ENCODE measurements around the gene CYP26A1.
A peak's percentile ranks its signal among the peaks of the same experiment; 100 is the strongest.

Gene CYP26A1

DNA sequence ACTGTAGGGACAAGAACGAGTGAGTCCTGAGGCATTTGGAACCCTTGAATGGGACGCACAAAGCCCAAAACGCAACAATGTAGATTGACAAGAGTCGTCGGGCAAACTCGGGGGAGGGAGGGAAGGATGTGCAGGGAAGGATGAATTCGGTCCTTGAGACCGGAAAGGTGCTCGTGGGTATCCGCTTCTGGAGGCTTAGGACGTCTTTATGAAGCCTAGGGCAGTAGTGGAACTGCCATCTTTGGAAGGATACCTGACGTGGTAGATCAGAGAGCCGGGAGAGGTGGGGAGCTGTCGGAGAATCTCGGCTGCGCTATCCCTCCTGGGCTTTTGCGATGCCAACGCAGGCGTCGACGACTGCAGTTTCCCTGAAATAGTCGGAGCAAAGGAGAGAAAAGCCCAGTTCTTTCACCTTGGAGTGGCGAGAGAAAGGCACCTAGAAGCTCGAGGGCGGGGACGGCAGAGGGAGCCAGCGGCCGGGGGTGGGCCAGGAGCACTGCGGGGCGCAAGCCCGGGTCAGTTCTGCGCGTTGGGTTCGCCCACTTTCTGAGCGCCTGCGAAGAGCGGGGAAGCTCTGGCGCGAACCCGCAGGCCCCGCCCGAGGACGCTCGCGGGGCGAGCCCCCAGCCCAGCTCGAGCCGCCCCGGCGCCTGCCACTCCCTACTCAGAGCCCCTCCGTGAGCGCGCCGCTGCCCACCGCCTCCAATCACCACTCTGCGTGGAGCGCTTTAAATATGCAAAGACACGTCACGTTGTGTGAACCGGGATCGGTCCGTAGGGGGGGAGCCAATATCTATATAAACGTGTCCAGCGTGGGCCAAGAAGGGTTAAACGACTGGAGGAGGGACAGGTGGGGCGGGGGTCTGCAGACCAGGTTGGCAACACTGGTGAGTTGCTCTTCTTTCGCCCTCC is 13.5 kb upstream of the CYP26A1 start, which contains the start of gene CYP26C1:
TSS of gene CYP26C1 (plus strand) at position 824 of the 912 bp plus-strand sequence. CDS start 466 bp downstream, outside the sequence.
- H3K9me3 ChIP-seq = no peaks in the 10 kb centered on the region
- no peak for DNase-seq
- H3K36me3 ChIP-seq = no peaks in the 10 kb centered on the region
- no peaks in the 10 kb centered on the region for H3K4me1 ChIP-seq
- H3K4me3 ChIP-seq (ENCODE audit: low read depth, low read length) = no peak within 1 kb of the TSS
- H3K27me3 ChIP-seq = peaks cover 3% of the 10 kb centered on the region
- TF ChIP-seq, protein P1, sequence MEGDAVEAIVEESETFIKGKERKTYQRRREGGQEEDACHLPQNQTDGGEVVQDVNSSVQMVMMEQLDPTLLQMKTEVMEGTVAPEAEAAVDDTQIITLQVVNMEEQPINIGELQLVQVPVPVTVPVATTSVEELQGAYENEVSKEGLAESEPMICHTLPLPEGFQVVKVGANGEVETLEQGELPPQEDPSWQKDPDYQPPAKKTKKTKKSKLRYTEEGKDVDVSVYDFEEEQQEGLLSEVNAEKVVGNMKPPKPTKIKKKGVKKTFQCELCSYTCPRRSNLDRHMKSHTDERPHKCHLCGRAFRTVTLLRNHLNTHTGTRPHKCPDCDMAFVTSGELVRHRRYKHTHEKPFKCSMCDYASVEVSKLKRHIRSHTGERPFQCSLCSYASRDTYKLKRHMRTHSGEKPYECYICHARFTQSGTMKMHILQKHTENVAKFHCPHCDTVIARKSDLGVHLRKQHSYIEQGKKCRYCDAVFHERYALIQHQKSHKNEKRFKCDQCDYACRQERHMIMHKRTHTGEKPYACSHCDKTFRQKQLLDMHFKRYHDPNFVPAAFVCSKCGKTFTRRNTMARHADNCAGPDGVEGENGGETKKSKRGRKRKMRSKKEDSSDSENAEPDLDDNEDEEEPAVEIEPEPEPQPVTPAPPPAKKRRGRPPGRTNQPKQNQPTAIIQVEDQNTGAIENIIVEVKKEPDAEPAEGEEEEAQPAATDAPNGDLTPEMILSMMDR (IDR thresholded peaks at IDR 0.05; ENCODE audit: low read depth, low read length) = no peak

DNA sequence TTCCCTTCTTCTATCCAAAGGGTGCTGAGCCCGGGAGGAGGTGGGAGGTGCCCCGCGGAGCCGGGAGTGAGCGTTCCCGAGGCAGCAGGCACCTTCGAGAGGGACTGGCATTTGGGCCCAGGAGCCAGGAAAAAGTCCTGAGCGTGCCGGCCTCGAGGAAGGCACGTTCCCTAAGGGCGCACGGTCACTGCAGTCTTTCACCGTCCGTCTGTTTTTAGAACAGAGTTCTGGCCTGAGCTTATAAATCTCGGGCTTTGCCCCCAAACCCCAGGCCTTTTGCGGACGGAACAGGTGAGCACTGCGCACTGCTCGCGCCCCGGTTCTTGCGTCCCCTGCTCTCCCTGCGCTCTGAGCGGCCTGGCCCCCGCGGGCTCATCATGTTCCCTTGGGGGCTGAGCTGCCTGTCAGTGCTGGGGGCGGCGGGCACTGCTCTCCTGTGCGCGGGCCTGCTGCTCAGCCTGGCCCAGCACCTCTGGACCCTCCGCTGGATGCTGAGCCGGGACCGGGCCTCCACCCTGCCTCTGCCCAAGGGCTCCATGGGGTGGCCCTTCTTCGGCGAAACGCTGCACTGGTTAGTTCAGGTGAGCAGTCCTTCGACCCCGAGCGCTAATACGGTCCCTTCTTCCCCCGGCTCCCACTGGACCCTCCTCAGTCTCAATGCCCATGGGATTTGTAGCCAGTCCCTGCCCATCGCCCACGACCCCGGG is 12.7 kb upstream of the CYP26A1 start:
- H3K36me3 ChIP-seq = no peaks in the 10 kb centered on the region
- no peaks in the 10 kb centered on the region for H3K9me3 ChIP-seq
- no peak overlapping the region for H3K4me3 ChIP-seq (ENCODE audit: low read depth, low read length)
- DNase-seq = no peak
- TF ChIP-seq, protein P1 (IDR thresholded peaks at IDR 0.05; ENCODE audit: low read depth, low read length) = no peak
- no peaks in the 10 kb centered on the region for H3K4me1 ChIP-seq
- H3K27me3 ChIP-seq = peaks cover 11% of the 10 kb centered on the region

DNA sequence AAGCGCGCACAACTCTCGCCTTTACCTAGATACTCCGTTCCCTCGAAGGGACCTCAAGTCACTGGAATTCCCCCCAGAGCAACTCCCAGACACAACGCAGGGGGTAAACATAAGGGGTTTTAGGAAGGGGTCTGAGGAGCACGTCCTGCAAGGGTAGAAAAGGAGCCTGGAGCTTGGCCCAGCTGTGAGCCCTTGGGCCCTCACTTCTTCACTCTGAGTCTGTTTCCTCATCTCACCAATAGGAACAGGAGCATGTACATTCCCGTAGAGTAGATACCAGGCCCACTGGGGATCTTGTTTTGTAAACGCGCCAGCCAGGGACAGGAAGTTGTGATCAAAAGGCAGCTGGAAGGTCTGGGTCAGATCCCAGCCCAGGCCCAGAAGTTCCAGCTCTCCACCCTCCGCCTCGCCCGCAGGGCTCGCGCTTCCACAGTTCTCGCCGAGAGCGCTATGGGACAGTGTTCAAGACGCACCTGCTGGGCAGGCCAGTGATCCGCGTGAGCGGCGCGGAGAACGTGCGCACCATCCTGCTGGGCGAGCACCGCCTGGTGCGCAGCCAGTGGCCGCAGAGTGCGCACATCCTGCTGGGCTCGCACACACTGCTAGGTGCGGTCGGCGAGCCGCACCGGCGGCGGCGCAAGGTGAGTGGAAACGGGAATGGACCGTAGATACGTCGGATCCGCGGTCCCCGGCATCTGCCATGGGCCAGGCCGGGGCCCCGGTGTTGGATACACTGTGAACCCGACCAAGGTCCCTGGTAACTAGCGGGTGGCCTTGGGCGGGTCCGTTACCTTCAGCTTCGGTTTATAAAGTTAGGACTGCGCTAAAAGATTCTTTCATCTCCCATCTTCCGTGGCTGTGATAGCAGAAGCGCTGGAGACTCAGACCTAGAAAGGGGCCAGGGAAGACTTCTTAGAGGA is 11.8 kb upstream of the CYP26A1 start:
- no peak for DNase-seq
- TF ChIP-seq, protein P1 (IDR thresholded peaks at IDR 0.05; ENCODE audit: low read depth, low read length) = no peak
- H3K9me3 ChIP-seq = no peaks in the 10 kb centered on the region
- no peaks in the 10 kb centered on the region for H3K4me1 ChIP-seq
- H3K4me3 ChIP-seq (ENCODE audit: low read depth, low read length) = no peak overlapping the region
- peaks cover 19% of the 10 kb centered on the region for H3K27me3 ChIP-seq
- no peaks in the 10 kb centered on the region for H3K36me3 ChIP-seq

DNA sequence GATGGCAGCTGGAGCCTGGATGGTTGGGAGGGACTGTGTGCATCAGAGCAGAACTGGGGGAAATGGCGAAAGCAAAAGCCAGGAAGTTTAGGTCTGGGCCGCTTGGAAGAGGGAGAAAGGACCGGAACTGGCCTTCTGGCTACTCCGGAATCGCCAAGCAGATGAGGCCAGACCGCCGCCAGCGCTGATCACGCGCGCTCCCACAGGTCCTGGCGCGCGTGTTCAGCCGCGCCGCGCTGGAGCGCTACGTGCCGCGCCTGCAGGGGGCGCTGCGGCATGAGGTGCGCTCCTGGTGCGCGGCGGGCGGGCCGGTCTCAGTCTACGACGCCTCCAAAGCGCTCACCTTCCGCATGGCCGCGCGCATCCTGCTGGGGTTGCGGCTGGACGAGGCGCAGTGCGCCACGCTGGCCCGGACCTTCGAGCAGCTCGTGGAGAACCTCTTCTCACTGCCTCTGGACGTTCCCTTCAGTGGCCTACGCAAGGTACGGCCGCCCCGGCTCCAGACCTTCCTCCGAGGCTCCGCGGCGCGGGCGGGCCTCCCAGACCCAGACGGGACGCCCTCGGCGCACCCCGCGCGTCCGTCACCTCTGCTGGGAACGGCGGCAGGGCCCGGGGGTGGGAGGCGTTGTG is 11.1 kb upstream of the CYP26A1 start:
- H3K9me3 ChIP-seq = no peaks in the 10 kb centered on the region
- no peak overlapping the region for H3K4me3 ChIP-seq (ENCODE audit: low read depth, low read length)
- DNase-seq = no peak
- H3K36me3 ChIP-seq = no peaks in the 10 kb centered on the region
- TF ChIP-seq, protein P1 (IDR thresholded peaks at IDR 0.05; ENCODE audit: low read depth, low read length) = peak; percentile 15; the same call in 1 of the 2 replicates
- H3K4me1 ChIP-seq = no peaks in the 10 kb centered on the region
- H3K27me3 ChIP-seq = peaks cover 27% of the 10 kb centered on the region

DNA sequence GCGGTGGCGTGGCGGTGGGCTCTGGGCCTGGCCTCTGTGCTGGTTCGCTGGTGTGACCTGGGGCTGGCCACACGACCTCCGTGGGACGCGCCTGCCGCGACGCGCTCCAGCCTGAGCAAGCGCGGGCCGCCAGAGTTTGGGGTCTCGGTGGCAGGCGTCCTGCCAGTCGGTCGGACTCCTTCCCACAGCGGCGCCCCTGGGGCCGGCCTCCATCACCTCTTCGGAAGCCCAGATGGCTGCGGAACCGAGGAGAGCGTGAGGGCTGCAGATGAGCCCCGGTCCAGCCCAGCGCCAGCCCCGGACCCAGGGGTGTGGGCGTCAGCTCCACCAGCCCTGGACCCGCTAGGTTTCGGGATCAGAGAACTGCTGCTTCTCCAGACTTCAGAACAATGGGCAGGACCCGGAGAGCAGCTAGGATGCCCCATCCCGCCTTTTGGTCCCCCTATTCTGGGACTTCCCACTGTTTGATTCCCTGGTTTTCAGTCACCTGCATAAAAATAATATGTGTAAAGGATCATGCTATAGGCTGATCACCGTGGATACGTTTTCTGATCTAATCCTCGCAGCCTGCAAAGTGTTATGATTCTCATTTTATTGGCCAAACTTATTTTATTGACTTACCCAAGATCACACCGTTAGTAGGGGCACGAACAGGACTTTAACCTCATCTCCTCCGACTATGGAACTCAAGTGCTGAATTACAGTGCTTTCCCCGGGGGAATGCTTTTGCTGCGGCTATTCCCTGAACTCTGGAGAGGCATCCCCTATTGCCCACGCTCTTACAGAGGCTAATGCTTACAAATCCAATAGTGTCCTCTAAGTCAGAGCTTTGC is 10.3 kb upstream of the CYP26A1 start:
- Histone ChIP-seq H3K4me3 (ENCODE audit: low read depth, low read length) (no peak overlapping the region), H3K27me3 (peaks cover 34% of the 10 kb centered on the region), H3K36me3 (no peaks in the 10 kb centered on the region), H3K4me1 (no peaks in the 10 kb centered on the region), H3K9me3 (no peaks in the 10 kb centered on the region)
- DNase-seq = no peak
- TF ChIP-seq, protein P1 (IDR thresholded peaks at IDR 0.05; ENCODE audit: low read depth, low read length) = no peak
